Natural killer cell treated with Interleukin-12 subunit alpha and Interleukin-12 subunit beta and Interleukin-15 and Interleukin-18, amount 100 ng/mL, for 72 hours (primary cell): ENCODE measurements around the gene KLK14. TPM values are rescaled to one million over a fixed set of nuclear protein-coding genes. Genes with fewer than 3 reads are reported as not detected.

ENCODE experiments used
- ATAC-seq, 2 donors: fragments of 150-1000 bp; cut with Tn5 transposase in 1 of 2; sonication (Bioruptor Pico), chemical (Tn5 transposase) in 1 of 2; 2 replicates each; pipeline ENCODE4 v1.10.0; 2021
- DNase-seq: peaks from one replicate; pipeline ENCODE4 v3.0.0; 2022; ENCODE audit warnings: low spot score
- H3K27ac Mint-ChIP-seq, 2 donors: 1 replicate in 1 of 2; 2 replicates in 1 of 2; pipeline ENCODE4 v1.8.0; 2022; ENCODE audit warnings: mixed read lengths in 2 of 2, mild to moderate bottlenecking in 1 of 2, moderate library complexity in 1 of 2
- H3K27me3 Mint-ChIP-seq, 2 donors: 1 replicate in 1 of 2; 2 replicates in 1 of 2; pipeline ENCODE4 v1.8.0; 2022; ENCODE audit warnings: mixed read lengths in 2 of 2
- H3K36me3 Mint-ChIP-seq: one replicate; pipeline ENCODE4 v1.8.0; 2022; ENCODE audit warnings: mixed read lengths
- H3K4me1 Mint-ChIP-seq, 2 donors: 1 replicate in 1 of 2; 2 replicates in 1 of 2; pipeline ENCODE4 v1.8.0; 2022; ENCODE audit warnings: low read depth in 2 of 2, mixed read lengths in 2 of 2, mild to moderate bottlenecking in 1 of 2
- H3K4me3 Mint-ChIP-seq: one replicate; pipeline ENCODE4 v1.8.0; 2022; ENCODE audit warnings: mixed read lengths
- H3K9me3 Mint-ChIP-seq: 2 replicates; pipeline ENCODE4 v1.8.0; 2022; ENCODE audit warnings: mixed read lengths
- total RNA-seq, 2 donors: library from RNA; stranded (reverse); gene quantifications; one replicate each; pipeline ENCODE4 v1.2.3, GENCODE V29; 2022

KLK14 gene
- 1 to 10 TPM in 1 of 2 donors, under 1 TPM in 1; 0.50 to 2.2 TPM for total RNA-seq

DNA sequence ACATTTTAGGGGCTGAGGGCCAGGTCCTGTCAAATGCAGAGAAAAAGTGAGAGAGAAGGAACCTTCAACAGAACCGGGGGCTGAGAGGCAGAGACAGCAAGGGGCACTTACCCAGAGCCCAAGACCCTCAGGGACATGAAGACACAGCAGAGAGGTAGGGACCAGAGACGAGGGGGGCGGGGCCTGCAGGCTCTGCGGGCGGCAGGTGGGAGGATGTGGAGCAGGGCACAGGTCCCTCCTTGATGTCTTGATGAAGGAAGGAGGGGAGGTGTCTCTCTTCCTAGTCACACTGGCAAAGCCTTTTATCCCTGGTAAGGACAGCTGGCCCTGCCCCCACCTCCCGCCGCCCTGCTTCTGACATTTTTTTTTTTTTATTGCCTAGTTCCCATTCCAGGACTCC lies at the start of gene KLK14:
TSS of gene KLK14 (minus strand) at position 277 of the 400 bp plus-strand sequence. CDS start at position 4, 273 bp downstream.
- peaks cover 9 to 11% of the 10 kb centered on the region in 2 donors for H3K27me3 Mint-ChIP-seq
- ATAC-seq, result no peak
- no peak within 1 kb of the TSS for H3K27ac Mint-ChIP-seq
- DNase-seq, result no peak
- H3K4me1 Mint-ChIP-seq, result no peaks in the 10 kb centered on the region
- H3K9me3 Mint-ChIP-seq, result no peaks in the 10 kb centered on the region
- no peaks in the 10 kb centered on the region for H3K36me3 Mint-ChIP-seq
- H3K4me3 Mint-ChIP-seq, result no peak within 1 kb of the TSS

DNA sequence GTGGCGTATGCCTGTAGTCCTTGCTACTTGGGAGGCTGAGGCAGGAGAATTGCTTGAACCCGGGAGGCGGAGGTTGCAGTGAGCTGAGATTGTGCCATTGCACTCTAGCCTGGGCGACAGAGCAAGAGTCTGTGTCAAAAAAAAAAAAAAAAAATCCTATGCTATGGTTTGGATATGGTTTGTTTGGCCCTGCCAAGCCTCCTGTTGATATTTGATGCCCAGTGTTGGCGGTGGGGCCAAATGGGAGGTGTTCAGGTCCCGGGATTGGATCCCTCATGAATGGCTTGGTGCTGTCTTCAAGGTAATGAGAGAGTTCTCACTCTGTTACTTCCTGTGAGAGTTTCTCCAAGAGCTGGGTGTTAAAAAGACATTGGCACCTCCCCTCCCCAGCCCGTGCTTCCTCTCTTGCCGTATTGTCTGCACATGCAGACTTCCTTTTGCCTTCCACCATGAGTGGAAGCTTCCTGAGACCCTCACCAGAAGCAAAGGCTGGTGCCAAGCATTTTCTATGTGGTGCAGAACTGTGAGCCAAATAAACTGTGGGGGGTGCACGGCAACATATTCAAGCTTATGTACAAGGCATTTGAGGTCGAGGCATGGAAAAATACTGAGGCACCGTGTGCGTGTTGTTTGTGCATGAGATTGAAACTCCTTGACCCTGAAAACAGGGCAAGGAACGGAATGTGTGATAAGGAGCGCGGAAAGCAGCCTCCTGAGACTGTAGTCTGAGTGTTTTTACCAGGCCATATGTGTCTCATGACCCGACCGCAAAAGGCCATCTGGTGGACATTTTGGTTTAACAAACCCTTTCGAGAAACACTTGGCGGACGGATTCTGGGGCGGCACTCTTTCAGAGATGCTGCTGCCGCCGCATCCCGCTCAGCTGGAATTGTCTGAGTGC lies 49.3 kb upstream of the KLK14 start:
- Mint-ChIP-seq H3K4me1 (peaks cover 69 to 73% of the 10 kb centered on the region in 2 donors), H3K4me3 (peak overlapping the region; percentile 80)

GRCh38 chr19:51129716-51130115 lies 47.0 kb upstream of the KLK14 start:
- H3K4me3 Mint-ChIP-seq, result no peak overlapping the region
- peaks cover 2% of the 10 kb centered on the region for H3K9me3 Mint-ChIP-seq
- no peaks in the 10 kb centered on the region for H3K27me3 Mint-ChIP-seq
- H3K4me1 Mint-ChIP-seq, result peaks cover 61 to 63% of the 10 kb centered on the region in 2 donors
- ATAC-seq (no peak), DNase-seq (peak; percentile 16)
- H3K27ac Mint-ChIP-seq, result peak overlapping the region in 1 of 2 donors; percentile 48
- H3K36me3 Mint-ChIP-seq, result peaks cover 2% of the 10 kb centered on the region

More for the DNA sequence above, 49.3 kb upstream of the KLK14 start:
- Mint-ChIP-seq H3K27me3 (no peaks in the 10 kb centered on the region), H3K9me3 (peaks cover 4% of the 10 kb centered on the region), H3K27ac (peak overlapping the region; percentile 42 to 57), H3K36me3 (peaks cover 13% of the 10 kb centered on the region)
- DNase-seq (peak; percentile 74), ATAC-seq (peak; percentile 81 to 83)

GRCh38 chr19:51128227-51128626 lies 45.5 kb upstream of the KLK14 start:
- H3K9me3 Mint-ChIP-seq, result no peaks in the 10 kb centered on the region
- peak overlapping the region; percentile 45 for H3K4me3 Mint-ChIP-seq
- H3K36me3 Mint-ChIP-seq, result no peaks in the 10 kb centered on the region
- peak overlapping the region in 1 of 2 donors; percentile 48 for H3K27ac Mint-ChIP-seq
- H3K4me1 Mint-ChIP-seq, result peaks cover 69 to 74% of the 10 kb centered on the region in 2 donors
- DNase-seq, result peak; percentile 13
- H3K27me3 Mint-ChIP-seq, result no peaks in the 10 kb centered on the region
- ATAC-seq, result no peak

GRCh38 chr19:51127755-51128154 lies 45.1 kb upstream of the KLK14 start:
- ATAC-seq, result peak in 1 of 2 donors; percentile 36
- H3K4me3 Mint-ChIP-seq, result no peak overlapping the region
- H3K27ac Mint-ChIP-seq, result no peak overlapping the region
- peak; percentile 52 for DNase-seq
- no peaks in the 10 kb centered on the region for H3K36me3 Mint-ChIP-seq
- H3K4me1 Mint-ChIP-seq, result peaks cover 71 to 75% of the 10 kb centered on the region in 2 donors
- no peaks in the 10 kb centered on the region for H3K27me3 Mint-ChIP-seq
- no peaks in the 10 kb centered on the region for H3K9me3 Mint-ChIP-seq

- H3K27me3 Mint-ChIP-seq, result no peaks in the 10 kb centered on the region
- DNase-seq (peak; percentile 55), ATAC-seq (no peak)
- no peaks in the 10 kb centered on the region for H3K36me3 Mint-ChIP-seq
- H3K4me1 Mint-ChIP-seq, result peaks cover 71 to 75% of the 10 kb centered on the region in 2 donors
- no peak overlapping the region for H3K27ac Mint-ChIP-seq
- H3K4me3 Mint-ChIP-seq, result peak overlapping the region; percentile 47
- no peaks in the 10 kb centered on the region for H3K9me3 Mint-ChIP-seq
Measured at GRCh38 chr19:51127032-51127431, 44.3 kb upstream of the KLK14 start.

- peak; percentile 54 for DNase-seq
- Mint-ChIP-seq H3K4me1 (peaks cover 71 to 72% of the 10 kb centered on the region in 2 donors), H3K27me3 (no peaks in the 10 kb centered on the region), H3K36me3 (no peaks in the 10 kb centered on the region), H3K4me3 (peak overlapping the region; percentile 82), H3K27ac (peak overlapping the region; percentile 69 to 87), H3K9me3 (no peaks in the 10 kb centered on the region)
- no peak for ATAC-seq
Measured at GRCh38 chr19:51125421-51126075, 42.9 kb upstream of the KLK14 start.

- Mint-ChIP-seq H3K27me3 (no peaks in the 10 kb centered on the region), H3K36me3 (no peaks in the 10 kb centered on the region), H3K4me1 (peaks cover 70% of the 10 kb centered on the region in 2 donors), H3K27ac (peak within 1 kb of the TSS; percentile 69 to 87), H3K9me3 (no peaks in the 10 kb centered on the region), H3K4me3 (peak within 1 kb of the TSS; percentile 82)
- ATAC-seq (no peak), DNase-seq (peak; percentile 61)
Measured at GRCh38 chr19:51124729-51125128, 42.0 kb upstream of the KLK14 start, which contains the start of gene SIGLEC9. TSS of gene SIGLEC9 (plus strand) at chr19:51124906. CDS start at chr19:51124975, 69 bp downstream.

DNA sequence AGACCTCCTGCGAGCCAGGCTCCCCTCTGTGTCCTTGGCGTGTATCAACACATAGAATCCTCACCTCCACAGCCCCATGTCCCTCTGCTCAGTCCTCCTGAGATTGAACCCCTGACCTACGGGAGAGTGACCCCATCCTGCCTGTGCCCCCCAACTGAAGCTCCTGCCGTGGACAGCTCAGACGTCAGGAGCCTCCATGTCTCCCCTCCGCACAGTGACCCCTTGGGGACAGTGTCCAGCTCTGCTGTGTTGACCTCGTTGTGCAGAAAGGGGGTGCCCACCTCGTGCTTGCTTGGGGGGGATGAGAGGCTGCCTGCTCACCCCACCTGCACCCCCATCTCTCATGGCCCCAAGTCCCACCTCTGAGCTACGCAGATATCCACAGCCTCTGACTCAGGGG lies 41.5 kb upstream of the KLK14 start:
- Mint-ChIP-seq H3K36me3 (no peaks in the 10 kb centered on the region), H3K27ac (peak overlapping the region; percentile 69), H3K9me3 (no peaks in the 10 kb centered on the region), H3K4me3 (peak overlapping the region; percentile 82), H3K27me3 (no peaks in the 10 kb centered on the region), H3K4me1 (peaks cover 66 to 69% of the 10 kb centered on the region in 2 donors)
- ATAC-seq (no peak), DNase-seq (peak; percentile 18)

DNA sequence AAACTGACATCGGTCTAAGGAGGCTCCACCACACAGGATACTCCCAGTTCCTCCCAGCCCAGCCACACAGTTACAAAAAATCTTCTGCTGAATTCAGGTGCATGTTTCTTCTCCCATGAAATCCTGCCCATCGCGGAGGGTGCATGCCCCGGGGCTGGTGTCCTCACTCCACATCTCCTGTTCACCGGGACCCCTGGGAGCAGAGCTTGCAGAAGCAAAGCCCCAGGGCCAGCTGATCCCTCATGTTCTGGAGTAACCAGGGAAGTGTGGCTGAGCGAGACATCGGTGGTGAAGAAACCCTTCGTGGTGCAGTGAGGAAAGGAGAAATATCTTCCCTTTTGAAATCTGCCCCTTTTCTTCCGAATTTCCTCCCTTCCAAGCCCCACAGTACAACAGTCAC lies 41.1 kb upstream of the KLK14 start:
- peak overlapping the region; percentile 69 for H3K27ac Mint-ChIP-seq
- peaks cover 67 to 68% of the 10 kb centered on the region in 2 donors for H3K4me1 Mint-ChIP-seq
- DNase-seq (no peak), ATAC-seq (no peak)
- H3K27me3 Mint-ChIP-seq, result no peaks in the 10 kb centered on the region
- peak overlapping the region; percentile 82 for H3K4me3 Mint-ChIP-seq
- no peaks in the 10 kb centered on the region for H3K9me3 Mint-ChIP-seq
- H3K36me3 Mint-ChIP-seq, result no peaks in the 10 kb centered on the region

GRCh38 chr19:51123381-51123800 lies 40.7 kb upstream of the KLK14 start:
- Mint-ChIP-seq H3K27ac (peak overlapping the region; percentile 69), H3K4me1 (peaks cover 63% of the 10 kb centered on the region in 2 donors)
- DNase-seq, result peak; percentile 77

DNA sequence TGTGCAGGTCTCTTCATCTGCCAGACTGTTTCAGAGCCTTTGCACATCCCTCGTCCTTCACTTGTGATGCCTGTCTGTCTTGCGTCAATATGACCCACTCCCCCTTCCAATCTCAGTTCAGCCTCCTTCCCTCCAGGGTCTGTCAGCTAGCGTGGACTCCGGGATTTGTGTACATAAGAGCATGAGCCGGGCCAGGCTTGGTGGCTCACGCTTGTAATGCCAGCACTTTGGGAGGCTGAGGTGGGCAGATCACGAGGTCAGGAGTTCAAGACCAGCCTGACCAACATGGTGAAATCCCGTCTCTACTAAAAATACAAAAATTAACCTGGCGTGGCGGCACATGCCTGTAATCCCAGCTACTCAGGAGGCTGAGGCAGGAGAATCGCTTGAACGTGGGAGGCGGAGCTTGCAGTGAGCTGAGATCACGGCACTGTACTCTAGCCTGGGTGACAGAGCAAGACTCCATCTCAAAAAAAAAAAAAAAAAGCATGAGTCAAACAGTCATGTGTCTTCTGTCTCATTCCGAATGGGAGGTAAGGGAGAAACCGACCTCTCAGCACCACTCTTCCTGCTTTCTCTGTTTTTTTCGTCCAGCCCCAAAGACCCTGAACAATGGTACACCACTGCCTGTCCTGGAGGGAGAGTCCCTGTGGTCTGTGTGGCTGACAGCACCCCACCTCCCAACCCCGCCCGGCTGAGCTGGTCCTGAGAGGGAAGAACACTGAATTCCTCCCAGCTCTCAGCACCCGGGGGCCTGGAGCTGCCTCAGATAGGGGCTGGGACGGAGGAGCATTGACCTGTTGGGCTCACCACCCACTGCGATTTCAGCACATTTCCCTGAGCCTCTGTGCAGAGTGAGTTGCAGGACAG lies 39.7 kb upstream of the KLK14 start:
- peaks cover 53 to 57% of the 10 kb centered on the region in 2 donors for H3K4me1 Mint-ChIP-seq

More at GRCh38 chr19:51123381-51123800, 40.7 kb upstream of the KLK14 start:
- ATAC-seq, result peak; percentile 76 to 83
- Mint-ChIP-seq H3K4me3 (peak overlapping the region; percentile 82), H3K9me3 (no peaks in the 10 kb centered on the region), H3K27me3 (no peaks in the 10 kb centered on the region), H3K36me3 (no peaks in the 10 kb centered on the region)

GRCh38 chr19:51121257-51121656 lies 38.6 kb upstream of the KLK14 start:
- Mint-ChIP-seq H3K27ac (no peak overlapping the region), H3K27me3 (no peaks in the 10 kb centered on the region), H3K9me3 (no peaks in the 10 kb centered on the region), H3K4me1 (peaks cover 49 to 57% of the 10 kb centered on the region in 2 donors), H3K36me3 (no peaks in the 10 kb centered on the region), H3K4me3 (peak overlapping the region; percentile 35)
- DNase-seq, result peak; percentile 28
- no peak for ATAC-seq

More for the DNA sequence above, 39.7 kb upstream of the KLK14 start:
- no peaks in the 10 kb centered on the region for H3K9me3 Mint-ChIP-seq
- H3K36me3 Mint-ChIP-seq, result no peaks in the 10 kb centered on the region
- H3K27ac Mint-ChIP-seq, result peak overlapping the region; percentile 61 to 69
- H3K27me3 Mint-ChIP-seq, result no peaks in the 10 kb centered on the region
- DNase-seq (peak; percentile 66), ATAC-seq (peak; percentile 49 to 54)
- peak overlapping the region; percentile 82 for H3K4me3 Mint-ChIP-seq
